Astrocyte (in vitro differentiated cells and primary cell): ENCODE results near the gene LHX2.

Experiments used
- CTCF ChIP-seq: IDR thresholded peaks from 2 replicates; pipeline ENCODE4 v1.5.1; 2011; ENCODE audit warnings: low read depth, mild to moderate bottlenecking, inconsistent platforms, low read length, moderate library complexity; ENCODE audit not compliant: insufficient read depth
- EZH2 ChIP-seq: IDR thresholded peaks from 2 replicates; pipeline ENCODE4 v1.6.1; 2012; ENCODE audit warnings: mild to moderate bottlenecking, low read length, inconsistent platforms; ENCODE audit not compliant: insufficient read depth

GRCh38 chr9:123997665-123998277 is 13.8 kb upstream of the LHX2 start:
- TF ChIP-seq CTCF (no peak), EZH2 (no peak)
